ENCODE data around the gene ABLIM1.

Gene ABLIM1

DNA sequence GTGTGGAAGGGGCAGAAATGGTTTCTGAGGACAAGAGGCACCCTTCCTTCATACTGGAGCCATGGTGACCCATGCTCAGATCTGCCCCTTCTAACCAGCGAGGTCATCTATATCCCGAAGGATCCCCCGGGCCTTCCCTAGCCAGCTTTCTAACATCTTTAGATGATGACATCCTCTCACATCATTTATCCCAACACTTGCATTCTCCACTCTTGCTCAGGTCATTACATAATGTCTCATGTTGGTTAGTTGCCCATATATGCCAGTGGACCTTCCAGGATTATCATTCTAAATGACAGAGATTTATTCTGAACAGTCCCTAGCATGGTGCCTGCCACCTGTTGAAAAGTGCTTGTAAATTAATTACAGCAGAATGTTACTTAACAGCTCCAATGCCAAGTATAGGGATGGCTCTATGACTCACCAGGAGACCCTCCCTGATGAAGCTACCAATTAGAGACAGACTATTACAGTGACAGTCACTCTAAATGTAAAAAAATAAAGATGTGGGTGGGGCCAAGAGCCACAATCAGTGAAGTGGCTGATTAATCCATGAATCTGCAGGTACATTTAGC, 22.6 kb upstream of the ABLIM1 start:
- DNase-seq (ENCODE audit: low read depth in 4 of 4, low spot score in 1 of 4): no peak

DNA sequence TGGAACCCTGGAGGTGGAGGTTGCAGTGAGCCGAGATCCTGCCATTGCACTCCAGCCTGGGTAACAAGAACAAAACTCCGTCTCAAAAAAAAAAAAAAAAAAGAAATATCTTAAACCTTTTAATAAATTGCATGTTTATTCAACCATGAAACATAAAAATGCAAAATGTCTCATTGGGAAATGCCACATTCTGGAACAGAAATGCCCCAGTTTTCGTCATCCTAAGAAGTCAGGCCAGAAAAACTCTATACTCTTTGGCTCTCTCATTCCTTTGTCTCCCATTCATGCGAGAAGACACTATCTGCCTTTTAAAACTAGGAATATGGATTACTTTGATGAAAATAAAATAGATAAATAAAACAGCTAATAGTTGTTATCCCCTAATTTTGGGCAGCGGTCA, 21.5 kb upstream of the ABLIM1 start:
- no peak for DNase-seq (ENCODE audit: low read depth in 4 of 4, low spot score in 1 of 4)

DNA sequence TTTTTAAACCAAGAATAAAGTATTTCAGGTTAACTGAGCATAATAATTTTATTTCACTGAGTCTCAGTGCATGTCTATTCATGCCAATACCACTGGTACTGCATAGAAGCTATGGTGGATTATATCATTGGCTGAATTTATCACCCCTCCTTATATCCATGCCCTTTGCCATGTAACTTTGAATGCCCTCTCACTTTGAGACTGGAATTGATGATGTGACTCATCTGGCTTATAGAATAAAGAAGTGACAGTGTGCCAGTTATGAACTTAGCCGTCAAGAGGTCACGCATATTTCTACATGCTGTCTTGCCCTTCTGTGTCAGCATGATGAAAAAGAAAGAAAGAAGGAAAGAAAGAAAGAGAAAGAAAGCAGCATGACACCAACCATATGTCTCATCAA, 20.7 kb upstream of the ABLIM1 start:
- no peak for DNase-seq (ENCODE audit: low read depth in 4 of 4, low spot score in 1 of 4)

DNA sequence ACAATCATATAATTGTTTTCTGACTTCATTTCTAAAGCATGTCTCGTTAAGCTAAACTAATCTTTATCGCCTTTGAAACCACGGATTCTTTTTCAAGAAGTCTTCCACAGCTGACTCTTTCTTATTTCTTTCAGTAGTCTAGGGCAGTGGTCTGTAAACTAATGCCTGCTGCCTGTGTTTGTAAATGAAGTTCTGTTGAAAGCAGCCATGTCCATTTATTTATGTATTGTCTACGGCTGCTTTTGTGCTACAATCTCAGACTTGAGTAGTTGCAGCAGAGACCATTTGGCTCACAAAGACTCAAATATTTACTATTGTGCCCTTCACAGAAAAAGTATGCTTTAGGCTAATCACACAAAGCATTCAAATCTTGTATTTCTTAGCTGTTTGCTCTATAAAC, 20.3 kb upstream of the ABLIM1 start:
- DNase-seq (ENCODE audit: low read depth in 4 of 4, low spot score in 1 of 4): no peak

DNA sequence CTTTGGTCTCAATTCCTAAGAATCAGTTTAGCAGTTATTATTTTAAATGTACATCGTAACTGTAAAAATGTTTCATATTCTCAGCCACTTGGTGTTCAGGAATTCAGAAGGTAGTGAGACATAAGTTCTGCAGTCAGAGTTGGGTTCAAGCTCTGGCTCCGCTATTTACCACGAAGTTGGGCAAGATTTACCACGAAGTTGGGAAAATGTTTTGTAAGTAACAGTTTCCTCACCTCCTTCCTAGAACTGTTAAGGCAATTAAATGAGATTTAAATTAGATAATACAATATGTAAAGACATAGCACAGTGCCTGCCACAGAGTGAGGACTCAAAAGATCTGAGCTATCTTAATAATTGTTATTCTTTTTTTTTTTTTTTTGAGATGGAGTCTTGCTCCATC, 16.3 kb upstream of the ABLIM1 start:
- DNase-seq (ENCODE audit: low read depth in 4 of 4, low spot score in 1 of 4): no peak

DNA sequence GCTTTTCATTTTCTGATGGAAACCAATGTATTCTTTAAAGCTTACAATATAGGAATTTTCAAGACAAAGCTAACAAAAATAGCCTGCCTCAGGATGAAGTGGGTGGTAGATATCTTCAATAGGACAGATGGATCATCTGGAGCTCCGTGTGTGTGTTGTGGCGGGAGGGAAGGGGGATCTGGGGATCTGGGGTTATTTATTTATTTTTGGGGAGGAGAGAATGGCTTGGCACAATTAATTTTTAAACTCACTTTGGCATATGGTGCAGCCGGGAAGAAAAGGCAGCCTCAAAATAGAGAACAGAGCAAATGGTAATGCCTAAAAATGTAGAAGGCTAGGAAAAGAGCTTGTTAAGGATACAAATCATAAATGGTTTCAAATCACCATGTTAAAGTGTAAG, 11.6 kb upstream of the ABLIM1 start:
- DNase-seq (ENCODE audit: low read depth in 4 of 4, low spot score in 1 of 4): no peak

DNA sequence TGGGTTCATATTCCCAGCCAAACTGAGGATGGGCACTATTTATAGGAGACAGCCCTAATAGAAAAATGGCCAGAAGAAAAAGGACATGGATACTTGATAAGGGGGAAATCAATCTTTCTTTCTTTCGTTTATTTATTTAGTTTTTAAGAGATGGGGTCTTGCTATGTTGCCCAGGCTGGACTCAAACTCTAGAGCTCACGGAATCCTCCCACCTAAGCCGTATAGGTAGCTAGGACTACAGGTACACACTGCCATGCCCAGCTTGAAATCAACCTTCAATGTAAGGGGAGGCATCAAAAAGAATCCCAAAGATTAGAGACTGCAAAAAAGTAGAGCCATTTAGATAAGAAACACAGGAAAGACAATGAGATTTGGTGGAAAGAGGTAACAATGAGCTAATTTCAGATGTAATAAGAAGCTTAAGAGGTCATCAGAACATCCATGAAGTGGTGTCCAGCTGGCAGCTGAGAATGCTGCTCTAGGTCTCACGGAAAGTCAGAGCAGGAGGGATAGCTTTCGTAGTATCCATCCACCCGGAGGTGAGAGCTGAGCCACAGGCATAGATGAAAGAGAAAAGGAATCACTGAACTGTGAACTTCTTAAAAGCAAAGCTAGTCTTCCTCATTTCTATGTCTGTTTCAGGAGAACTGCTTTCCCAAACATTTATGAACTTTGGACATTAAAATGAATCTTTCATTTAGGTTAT, 10.5 kb upstream of the ABLIM1 start:
- no peak for DNase-seq (ENCODE audit: low read depth in 4 of 4, low spot score in 1 of 4)

DNA sequence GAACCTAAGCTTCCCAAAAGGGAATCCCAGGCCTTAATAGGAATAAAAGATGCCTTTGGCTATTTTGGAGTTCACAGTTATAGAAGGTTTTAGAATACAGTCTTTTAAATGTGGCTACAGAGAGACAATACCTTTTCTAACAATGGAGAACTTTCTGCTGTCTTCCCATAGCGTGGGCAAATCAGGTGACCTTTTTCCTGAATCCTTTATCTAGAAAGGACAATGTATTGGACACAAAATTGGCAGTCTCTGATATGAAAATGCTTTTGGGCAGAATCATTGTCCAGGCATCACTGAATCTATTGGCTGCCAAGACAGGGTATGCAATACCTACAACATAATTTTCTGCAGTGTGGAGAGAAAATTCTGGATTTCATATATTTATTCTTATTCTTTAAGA, 7.8 kb upstream of the ABLIM1 start:
- DNase-seq (ENCODE audit: low read depth in 4 of 4, low spot score in 1 of 4): no peak

DNA sequence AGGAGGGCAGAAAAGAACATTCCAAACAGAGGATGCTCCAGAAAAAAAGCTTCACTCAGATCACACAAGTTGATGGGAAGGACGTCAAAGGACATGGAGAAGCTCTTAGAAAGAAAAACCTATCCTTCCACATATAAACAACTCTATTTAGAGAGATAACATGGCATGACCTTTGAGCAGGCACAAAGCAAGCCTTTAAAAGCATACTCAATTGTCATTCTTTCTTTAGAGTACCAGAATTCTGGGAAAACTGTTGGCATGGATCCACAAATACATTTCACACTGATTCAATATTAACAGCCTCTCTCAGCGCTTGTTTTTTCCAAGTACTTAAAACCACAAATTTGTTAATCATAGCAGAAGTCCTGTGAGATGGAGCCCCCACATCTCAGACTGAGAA, 7.3 kb upstream of the ABLIM1 start:
- no peak for DNase-seq (ENCODE audit: low read depth in 4 of 4, low spot score in 1 of 4)

DNA sequence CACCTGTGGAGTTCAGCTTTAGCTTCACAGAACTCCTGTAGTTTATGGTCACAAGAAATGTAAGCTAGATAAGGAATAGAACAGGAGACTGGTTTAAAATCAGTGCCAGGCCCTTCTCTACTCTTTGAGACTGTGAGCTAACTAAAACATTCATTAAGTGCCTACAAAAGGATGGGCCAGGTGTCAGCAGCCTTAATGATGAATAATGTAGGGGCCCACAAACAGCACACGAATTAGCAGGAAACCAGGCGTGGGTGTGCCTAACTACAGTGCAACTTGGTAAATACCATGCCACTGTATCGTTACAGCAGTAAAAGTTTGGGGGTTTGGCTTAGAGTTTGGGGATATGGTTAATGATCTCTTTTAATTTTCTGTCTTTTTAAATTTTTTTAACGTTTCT, 6.1 kb upstream of the ABLIM1 start:
- DNase-seq (ENCODE audit: low read depth in 4 of 4, low spot score in 1 of 4): no peak

DNA sequence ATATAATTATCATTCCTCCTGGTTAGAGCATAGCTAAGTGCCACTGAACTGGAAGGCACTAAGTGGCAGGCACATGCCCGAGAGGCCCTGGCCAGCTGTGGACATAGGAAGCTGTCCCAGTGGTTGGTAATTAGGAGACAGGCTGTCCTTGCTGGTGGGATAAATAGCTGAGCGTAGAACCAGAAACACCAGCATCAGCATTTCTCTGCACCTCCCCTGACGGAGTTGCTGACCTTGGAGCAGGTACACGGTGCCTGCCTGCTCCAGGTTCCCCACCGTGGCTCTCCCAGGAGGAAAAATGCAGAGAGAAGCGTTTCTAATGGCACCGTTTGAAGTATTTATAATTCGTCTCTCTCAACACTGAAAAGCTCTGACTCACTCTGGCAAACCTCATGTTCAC, 5.6 kb upstream of the ABLIM1 start:
- no peak for DNase-seq (ENCODE audit: low read depth in 4 of 4, low spot score in 1 of 4)

DNA sequence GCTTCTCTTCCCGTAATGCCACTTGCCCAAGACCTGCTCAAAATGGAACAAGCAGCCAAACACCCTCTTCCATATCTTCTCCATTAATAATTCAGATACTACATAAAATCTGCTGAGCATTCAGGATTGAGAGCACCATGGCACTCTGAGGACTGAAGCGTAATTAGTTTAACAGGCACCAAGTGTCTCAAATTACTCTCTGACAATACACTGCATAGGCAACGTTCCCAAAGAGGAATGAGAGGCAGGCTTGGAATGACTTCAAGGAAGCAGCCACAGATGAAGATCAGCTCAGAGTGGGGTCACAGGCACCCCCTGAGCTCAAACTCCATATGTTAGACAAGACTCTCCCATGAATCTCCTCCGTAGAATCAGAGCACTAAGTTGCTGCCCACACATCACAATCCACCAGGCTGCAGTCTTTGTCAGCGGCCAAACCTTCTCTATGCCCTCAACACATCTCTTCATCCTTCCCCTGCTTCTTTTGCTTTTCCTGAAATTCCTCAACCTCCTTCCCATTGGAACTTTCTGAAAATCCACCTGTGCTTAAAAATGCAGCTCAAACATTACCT, 4.7 kb upstream of the ABLIM1 start:
- no peak for DNase-seq (ENCODE audit: low read depth in 4 of 4, low spot score in 1 of 4)

DNA sequence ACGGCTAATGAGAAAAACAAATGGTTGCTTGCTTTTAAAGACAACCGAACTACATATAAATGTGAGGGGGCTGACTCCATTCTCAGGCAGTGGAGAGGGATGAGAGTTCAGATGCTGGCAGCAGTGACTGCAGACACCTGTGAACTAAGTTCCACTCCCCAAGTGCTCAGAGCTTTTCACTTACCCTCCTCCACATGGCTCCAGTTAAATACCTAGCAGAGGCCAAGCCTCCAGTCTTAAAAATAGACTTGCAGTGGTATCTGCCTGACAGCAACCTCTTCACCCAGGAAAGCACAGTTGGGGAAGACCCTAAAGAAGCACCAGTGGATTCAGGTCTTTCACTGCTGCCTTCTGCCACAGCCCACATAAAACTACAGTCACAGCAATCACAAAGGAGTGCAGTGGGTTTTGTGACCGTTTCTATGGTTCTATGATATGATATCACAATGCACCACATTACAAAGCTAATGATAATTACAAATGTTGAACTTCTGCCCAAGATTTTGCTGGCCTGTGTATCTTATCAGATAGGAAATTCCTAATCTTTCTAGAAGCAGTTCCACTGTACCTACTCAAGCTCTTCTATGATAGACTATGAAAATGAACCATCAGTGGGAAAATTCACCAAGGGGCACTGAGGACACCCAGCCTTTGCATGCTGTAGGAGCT, 3.3 kb upstream of the ABLIM1 start:
- DNase-seq (ENCODE audit: low read depth in 4 of 4, low spot score in 1 of 4): no peak

DNA sequence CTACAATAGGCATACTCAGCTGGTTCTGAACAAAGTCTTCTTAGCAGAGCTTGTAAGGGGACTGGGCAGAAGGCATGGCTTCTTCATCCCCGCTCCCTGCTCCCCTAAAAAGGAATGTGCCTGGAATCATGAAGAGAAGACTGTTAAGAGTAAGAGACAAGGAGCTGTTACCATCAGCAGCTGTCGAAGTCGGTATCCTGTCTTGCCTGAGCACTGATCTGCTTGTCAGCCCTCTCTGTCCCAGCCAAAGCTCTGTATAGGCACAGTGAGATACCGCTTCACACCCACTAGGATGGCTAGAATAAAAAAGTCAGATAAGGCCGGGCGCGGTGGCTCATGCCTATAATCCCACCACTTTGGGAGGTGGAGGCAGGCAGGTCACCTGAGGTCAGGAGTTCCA, 2.4 kb downstream of the ABLIM1 start:
- DNase-seq (ENCODE audit: low read depth in 4 of 4, low spot score in 1 of 4): no peak

DNA sequence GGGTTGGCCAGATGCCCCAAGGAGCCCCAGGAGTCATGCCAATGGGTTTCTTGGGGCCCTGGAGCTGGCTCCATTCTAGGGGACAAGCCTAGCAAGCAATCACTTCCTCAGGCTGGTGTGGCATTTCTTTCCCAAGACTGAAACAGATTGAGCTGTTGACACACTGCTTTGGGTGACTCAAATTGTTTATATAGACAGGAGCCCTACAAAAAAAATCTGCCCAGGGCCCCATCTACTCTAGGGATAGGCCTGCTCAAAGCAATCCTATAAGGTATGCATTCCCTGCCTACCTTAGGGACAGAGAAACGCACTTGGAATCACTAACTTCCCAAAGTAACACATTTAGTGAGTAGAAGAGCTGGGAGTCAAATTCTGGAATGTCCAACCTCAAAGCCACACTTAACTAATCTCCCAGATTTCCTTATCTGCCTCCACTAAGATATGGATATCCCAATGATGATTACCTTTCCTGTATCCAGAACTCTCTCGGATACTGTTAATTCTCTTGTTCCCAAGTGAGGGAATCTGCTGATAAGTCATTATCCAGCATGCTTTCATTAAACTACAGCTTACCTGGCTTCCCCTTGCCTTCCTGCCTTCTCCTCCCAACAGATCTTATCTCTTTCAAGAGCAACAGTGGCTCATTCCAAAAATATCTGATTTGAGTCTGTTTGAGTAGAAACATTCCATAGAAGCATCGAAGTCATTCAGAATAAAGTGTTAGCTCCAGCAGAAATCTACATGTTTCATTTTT, 3.1 kb downstream of the ABLIM1 start:
- no peak for DNase-seq (ENCODE audit: low read depth in 4 of 4, low spot score in 1 of 4)

DNA sequence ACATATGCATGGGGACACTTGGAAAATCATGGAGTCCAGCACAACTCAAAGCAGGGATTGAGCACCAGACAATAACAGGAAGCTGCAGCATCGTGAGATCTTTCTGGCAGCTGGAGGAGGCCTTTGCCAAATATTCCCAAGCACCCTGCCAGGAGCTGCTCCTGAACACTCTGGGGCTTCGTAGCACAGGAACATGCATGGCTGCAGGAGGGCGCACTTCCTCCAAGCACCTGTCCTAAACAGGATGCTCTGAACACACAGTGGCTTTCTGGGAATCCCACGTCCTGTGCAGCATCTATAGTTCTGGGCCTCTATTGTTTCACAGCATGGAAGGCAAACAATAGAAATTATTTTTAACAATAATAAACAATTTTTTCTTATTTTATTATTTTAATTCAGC, 4.1 kb downstream of the ABLIM1 start:
- DNase-seq (ENCODE audit: low read depth in 4 of 4, low spot score in 1 of 4): no peak

DNA sequence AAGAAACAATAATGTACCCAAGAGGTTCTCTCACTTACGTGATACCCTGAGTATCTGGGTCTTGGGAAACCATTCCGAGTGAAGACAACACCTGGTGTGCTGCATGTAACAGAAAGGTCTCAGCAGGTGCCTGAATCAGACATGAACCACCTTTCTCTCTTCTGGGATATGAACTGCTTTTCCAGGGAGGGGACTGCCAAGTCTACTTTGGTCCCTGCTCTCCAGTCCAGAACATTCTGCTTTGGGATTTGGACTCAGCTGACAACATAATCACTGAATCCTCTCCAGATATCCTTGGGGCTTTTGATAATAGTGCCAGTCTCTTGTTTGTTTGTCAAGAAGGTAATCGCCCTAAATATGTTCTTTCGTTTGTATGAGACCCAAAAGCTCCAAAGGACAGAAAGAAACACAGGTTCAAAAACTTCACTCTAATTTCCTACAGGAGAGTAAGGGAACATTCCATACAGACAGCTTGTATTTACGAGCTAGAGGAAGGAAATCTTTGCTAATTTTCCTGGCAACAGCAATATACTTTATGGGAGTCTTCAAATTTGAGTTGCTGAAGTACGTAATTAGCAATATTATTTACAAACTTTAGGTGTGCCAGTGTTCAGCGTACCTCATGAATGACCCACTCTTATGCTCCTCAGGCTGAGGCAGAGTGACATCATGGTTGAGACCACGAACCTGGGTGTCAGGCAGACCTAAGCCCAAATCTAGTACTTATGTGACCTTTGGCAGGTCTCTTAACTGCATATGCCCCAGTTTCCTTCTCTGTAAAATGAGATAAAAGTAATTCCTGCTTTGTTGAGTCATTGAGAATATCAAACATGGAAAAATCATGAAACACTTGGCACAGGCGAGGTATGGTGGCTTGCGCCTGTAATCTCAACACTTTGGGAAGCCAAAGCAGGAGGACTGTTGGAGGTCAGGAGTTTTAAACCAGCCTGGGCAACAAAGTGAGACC, 5.4 kb downstream of the ABLIM1 start:
- DNase-seq (ENCODE audit: low read depth in 4 of 4, low spot score in 1 of 4): no peak

DNA sequence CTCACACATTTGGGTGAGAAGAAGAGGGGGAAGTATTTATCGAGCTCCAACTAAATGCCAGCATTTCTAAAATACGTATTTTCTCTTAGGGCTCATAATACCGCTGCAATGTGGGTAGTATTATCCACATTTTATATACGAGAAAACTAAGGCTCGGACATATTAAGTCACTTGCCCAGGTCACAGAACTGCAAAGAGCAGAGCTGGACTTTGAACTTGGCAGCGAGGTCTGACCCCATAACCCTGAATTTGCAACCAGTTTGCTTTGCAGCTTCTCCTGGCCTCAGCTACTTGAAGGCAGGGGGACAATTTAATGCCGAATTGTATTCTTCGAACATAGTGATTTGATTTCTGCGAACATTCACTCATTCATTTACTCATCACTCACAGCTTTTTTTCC, 7.2 kb downstream of the ABLIM1 start:
- no peak for DNase-seq (ENCODE audit: low read depth in 4 of 4, low spot score in 1 of 4)

DNA sequence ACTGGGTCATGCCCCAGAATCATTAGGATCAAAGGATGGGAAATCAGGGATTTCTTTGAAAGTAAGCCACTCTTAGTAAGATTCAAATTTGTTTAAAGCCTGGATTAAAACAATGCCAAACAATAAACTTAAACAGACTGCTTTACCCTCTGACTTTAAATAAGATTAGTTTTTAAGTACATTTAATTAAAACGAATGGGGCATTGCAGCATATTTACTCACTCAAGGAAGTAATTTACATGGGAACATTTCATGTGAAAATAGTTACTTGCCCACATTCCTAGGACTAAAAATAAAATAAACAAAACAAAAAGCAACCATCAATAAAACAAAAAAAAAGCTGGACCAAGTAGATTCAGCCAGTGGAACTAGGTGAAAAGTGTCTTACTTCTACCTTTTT, 7.8 kb downstream of the ABLIM1 start:
- no peak for DNase-seq (ENCODE audit: low read depth in 4 of 4, low spot score in 1 of 4)

DNA sequence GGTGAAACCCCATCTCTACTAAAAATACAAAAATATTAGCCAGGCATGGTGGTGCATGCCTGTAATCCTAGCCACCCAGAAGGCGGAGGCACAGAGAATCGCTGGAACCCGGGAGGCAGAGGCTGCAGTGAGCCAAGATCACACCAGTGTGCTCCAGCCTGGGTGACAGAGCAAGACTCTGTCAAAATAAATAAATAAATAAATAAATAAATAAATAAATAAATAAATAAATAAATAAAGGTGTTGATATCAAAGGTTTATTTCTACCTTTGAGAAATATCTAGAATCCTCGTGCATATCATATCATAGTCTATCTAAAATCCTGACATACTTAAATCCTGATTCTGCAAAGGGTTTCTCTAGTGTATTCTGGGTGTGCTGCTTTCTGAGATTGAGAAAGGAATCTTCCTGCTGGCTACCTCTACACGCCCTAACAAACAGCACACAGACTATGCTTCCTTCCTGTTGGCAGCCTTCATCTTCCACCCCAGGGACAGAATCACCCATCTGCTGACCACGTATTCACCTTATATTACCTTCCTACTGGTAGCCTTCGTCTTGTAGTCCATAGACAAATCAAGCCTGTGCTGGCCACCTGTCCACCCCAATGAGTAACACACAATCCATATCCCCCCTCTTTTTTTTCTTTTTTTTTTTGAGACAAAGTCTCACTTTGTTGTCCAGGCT, 8.7 kb downstream of the ABLIM1 start:
- no peak for DNase-seq (ENCODE audit: low read depth in 4 of 4, low spot score in 1 of 4)
